ENCODE data around the gene ACTC1.

The ACTC1 gene

GRCh38 chr15:34755419-34755773 is 40.0 kb downstream of the ACTC1 start:
- DNase-seq = no peak

GRCh38 chr15:34754674-34755418 is 40.5 kb downstream of the ACTC1 start, which contains the start of gene GJD2:
TSS of gene GJD2 (minus strand) at chr15:34754998. CDS start at chr15:34754488, 510 bp downstream.
- DNase-seq = no peak

- no peak for DNase-seq
Measured at GRCh38 chr15:34754171-34754601, 41.2 kb downstream of the ACTC1 start.

GRCh38 chr15:34753236-34753894 is 42.0 kb downstream of the ACTC1 start:
- no peak for DNase-seq

- DNase-seq = no peak
Measured at GRCh38 chr15:34749691-34750090, 45.7 kb downstream of the ACTC1 start.
